Upper lobe of left lung (tissue), 4 donors: ENCODE data around the gene CGB3.

Experiments used
- POLR2A ChIP-seq, 4 donors: fragments of 450-650 bp; IDR thresholded peaks; one replicate each; pipeline ENCODE4 v1.5.1; 2016 to 2017; ENCODE audit warnings: antibody characterized with exemption in 4 of 4, mild to moderate bottlenecking in 2 of 4
- POLR2AphosphoS5 ChIP-seq, 2 donors: sonication (generic); formaldehyde crosslinking; IDR thresholded peaks; one replicate each; pipeline ENCODE4 v1.5.1; 2017; ENCODE audit warnings: antibody characterized with exemption in 2 of 2

- TF ChIP-seq POLR2A (IDR thresholded peaks at IDR 0.05) = no peak
- no peak for TF ChIP-seq POLR2AphosphoS5 (IDR thresholded peaks at IDR 0.05)
Observed at GRCh38 chr19:48992581-48993174, 31.5 kb downstream of the CGB3 start.
